MV-4-11 (cell line): ENCODE measurements around the gene SLC30A1.
"Not testable (repeated sequence)": the region's sequence is repeated elsewhere in the genome, so short reads cannot be mapped to it uniquely, and the experiment has no call there.

Experiments used
- DNase-seq: peaks from one replicate; lab custom pipeline; 2025; lab: John Stamatoyannopoulos, UW

The SLC30A1 gene

GRCh38 chr1:211583011-211583992, 4.3 kb upstream of the SLC30A1 start:
- no peak for DNase-seq

- DNase-seq: no peak
These were observed 2.6 kb upstream of the SLC30A1 start for GRCh38 chr1:211581526-211581925.

- no peak for DNase-seq
These were observed 1.3 kb upstream of the SLC30A1 start for GRCh38 chr1:211580303-211580687.

GRCh38 chr1:211579440-211580302, 710 bp upstream of the SLC30A1 start:
- peak; percentile 70 for DNase-seq

DNA sequence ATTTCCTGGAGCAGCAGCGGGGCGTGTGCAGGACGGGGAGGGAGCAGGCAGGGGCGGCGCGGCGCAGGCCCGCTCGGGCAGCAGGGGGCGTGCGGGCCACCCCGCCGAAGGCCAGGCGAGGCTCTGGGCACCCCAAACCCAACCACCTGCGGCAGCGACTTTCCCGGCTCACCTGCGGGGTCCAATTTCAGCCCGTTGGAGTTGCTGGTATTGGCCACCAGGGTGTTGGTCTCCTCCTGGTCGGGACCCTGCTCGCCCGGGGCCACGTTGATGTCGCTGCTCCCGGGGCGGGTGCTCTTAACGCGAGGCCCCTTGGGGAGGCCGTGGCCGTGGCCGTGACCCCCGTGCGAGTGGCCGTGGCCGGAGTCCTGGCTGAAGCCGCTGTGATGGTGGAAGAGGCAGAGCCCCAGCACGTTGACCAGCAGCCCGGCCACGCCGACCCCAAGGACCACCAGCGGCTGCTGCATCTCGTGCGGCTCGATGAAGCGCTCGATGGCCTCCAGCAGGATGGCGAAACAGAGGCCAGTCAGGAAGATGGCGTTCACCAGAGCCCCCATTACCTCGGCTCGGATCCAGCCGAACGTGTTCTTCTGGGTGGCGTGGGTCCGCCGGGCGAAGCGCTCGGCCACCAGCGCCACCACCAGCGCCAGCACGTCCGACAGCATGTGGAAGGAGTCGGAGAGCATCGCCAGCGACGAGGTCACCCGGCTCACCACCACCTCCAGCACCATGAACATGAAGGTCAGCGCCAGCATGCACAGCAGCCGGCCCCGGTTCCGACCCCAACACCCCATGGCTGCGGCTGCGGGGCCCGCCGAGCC, 932 bp downstream of the SLC30A1 start:
- peak; percentile 41 for DNase-seq

- DNase-seq: no peak
These were observed 1.6 kb downstream of the SLC30A1 start for GRCh38 chr1:211577277-211577818.

GRCh38 chr1:211576717-211577116, 2.2 kb downstream of the SLC30A1 start:
- no peak for DNase-seq

DNA sequence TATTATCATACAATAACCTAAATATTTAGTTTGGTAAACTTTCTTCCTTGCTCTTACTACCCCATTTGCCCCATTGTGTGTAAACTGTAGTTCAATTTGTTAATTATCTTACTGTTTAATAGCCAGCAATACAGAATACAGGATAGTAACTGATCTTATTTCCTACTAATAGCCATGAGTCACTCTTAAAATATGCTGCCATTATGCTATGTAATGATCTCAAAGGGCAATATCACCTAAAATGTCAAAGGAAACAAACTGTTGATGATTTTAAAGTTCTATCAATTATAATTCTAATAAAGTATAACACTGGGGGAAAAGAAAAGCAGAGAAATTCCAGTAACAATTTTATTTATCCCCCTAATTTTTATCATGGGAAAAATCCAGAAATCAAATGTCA, 4.3 kb downstream of the SLC30A1 start:
- DNase-seq: no peak

- no peak for DNase-seq
These were observed 7.0 kb downstream of the SLC30A1 start for GRCh38 chr1:211571998-211572397.

- DNase-seq: not testable (repeated sequence)
These were observed 8.6 kb downstream of the SLC30A1 start for GRCh38 chr1:211570378-211570777.

GRCh38 chr1:211566431-211567025, 12.4 kb downstream of the SLC30A1 start:
- no peak for DNase-seq

DNA sequence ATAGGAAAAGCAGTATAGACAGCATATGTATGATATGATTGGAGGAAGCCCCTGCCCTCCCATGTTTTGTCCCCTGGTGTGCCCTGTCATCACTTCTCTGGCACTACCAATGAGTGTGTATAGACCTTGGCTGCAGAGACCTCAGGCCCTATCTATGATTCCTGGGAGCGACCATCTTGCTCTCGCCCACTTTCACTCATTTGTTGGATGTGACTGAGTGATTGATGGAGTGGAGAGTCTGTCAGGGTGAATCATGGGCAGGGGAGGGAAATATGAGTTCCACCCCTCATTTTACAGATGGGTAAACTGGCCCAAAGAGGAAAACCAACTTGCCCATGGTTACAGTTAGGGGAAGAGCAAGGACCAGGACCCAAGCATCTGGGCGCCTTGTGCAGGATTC, 14.9 kb downstream of the SLC30A1 start:
- no peak for DNase-seq

DNA sequence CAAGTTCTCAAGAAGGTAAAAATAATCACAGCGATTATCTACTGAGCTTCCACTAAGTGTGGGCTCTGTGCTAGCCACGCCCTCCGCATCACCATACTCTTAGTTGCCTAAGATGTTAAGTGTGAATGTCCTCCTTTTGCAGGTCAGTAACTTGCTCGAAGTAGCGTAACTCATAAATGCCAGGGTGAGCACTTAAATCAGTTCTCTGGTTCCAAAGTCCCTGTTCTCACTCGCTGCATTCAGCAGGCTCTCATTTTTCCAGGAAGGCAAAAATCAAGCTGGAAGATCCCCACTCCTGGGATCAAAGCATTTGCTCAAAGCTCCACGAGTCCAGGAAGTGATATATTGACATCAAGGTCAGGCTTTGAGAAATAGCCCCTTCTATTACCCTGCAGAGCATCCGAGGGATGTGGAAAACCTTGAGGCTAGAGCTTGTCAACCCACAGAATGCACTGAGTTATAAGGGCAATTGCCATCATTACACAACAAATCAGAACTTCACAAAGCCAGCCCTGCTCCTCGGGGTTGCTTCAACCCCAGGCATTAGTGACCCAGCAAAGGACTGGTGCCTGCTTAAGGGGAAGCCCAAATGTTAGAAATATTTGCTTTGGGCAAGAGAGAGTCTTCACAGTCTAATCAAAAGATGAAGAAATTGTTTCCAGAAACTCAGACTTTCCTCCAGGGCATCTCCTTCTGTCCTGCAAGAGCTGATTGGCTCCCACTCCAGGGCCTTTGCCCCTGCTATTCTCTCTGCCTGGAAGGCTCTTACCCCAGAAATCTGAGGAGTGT, 19.5 kb downstream of the SLC30A1 start:
- DNase-seq: no peak

DNA sequence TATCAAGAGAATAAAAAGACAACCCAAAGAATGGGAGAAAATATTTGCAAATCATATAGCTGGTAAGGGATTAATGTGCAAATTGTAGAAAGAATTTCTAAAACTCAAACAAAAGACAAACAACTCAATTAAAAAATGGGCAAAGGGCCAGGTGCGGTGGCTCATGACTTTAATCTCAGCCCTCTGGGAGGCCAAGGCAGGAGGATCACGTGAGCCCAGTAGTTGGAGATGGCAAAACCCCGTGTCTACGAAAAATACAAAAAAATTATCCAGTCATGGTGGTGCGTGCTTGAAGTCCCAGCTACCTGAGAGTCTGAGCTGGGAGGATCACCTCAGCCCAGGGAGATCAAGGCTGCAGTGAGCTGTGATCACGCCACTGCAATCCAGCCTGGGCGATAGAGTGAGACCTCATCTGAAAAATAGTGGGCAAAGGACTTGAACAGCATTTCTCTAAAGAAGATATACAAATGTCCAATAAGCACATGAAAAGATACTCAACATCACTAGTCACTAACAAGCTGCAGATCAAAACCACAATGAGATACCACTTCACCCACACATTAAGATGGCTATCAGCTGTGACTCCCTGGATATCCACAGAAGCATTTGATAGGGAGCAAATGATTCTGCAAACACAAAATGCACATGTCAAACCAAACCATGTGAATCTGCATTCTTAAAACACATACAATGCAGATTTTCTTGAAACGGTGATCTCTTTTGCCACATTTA, 20.9 kb downstream of the SLC30A1 start:
- no peak for DNase-seq

- no peak for DNase-seq
These were observed 25.4 kb downstream of the SLC30A1 start for GRCh38 chr1:211553549-211553948.

- DNase-seq: peak; percentile 46
These were observed 27.1 kb downstream of the SLC30A1 start for GRCh38 chr1:211551638-211552460.

GRCh38 chr1:211549092-211549711, 29.8 kb downstream of the SLC30A1 start:
- DNase-seq: no peak
